Neural cell (in vitro differentiated cells): Measurements from ENCODE around the gene FAM124A. TPM values are rescaled to one million over a fixed set of nuclear protein-coding genes. Genes with fewer than 3 reads are reported as not detected.

Source experiments
- H2AFZ ChIP-seq: fragments of 200-600, 300-800 bp; sonication (generic), shearing (Covaris generic); 2 replicates; pipeline ENCODE4 v1.6.0; 2014; ENCODE audit warnings: low read depth, mild to moderate bottlenecking, antibody characterized with exemption, low read length, moderate library complexity
- H3F3A ChIP-seq: fragments of 200-600 bp; shearing (Covaris generic); 2 replicates; pipeline ENCODE4 v1.6.1; 2016; ENCODE audit warnings: mild to moderate bottlenecking, moderate library complexity, mixed read lengths, antibody characterized with exemption, low read length; ENCODE audit not compliant: insufficient read depth, poor library complexity, severe bottlenecking
- H3K27ac ChIP-seq: fragments of 200-600, 300-800 bp; sonication (generic), shearing (Covaris generic); 2 replicates; pipeline ENCODE4 v1.5.1; 2014; ENCODE audit warnings: mild to moderate bottlenecking, low read length, moderate library complexity
- H3K27me3 ChIP-seq: fragments of 300-800, 200-600 bp; sonication (generic), shearing (Covaris generic); 2 replicates; pipeline ENCODE4 v1.6.0; 2014; ENCODE audit warnings: mild to moderate bottlenecking, low read depth, low read length, moderate library complexity; ENCODE audit not compliant: insufficient read depth
- H3K36me3 ChIP-seq: fragments of 300-800, 200-600 bp; sonication (generic), shearing (Covaris generic); 2 replicates; pipeline ENCODE4 v1.5.1; 2014; ENCODE audit warnings: mild to moderate bottlenecking, antibody characterized with exemption, low read length, moderate library complexity; ENCODE audit not compliant: insufficient read depth
- H3K4me2 ChIP-seq: fragments of 300-800, 200-600 bp; sonication (generic), shearing (Covaris generic); 2 replicates; pipeline ENCODE4 v1.6.0; 2014; ENCODE audit warnings: mild to moderate bottlenecking, low read length
- H3K4me3 ChIP-seq: fragments of 300-800, 200-600 bp; sonication (generic), shearing (Covaris generic); 2 replicates; pipeline ENCODE4 v1.5.1; 2014; ENCODE audit warnings: mild to moderate bottlenecking, low read length, moderate library complexity
- H3K79me2 ChIP-seq: fragments of 200-600 bp; shearing (Covaris generic); replicated peaks from 2 replicates; pipeline ENCODE4 v1.6.0; 2014; ENCODE audit warnings: mild to moderate bottlenecking, low read length, moderate library complexity; ENCODE audit not compliant: insufficient read depth
- H3K9ac ChIP-seq: fragments of 300-800, 200-600 bp; sonication (generic), shearing (Covaris generic); 2 replicates; pipeline ENCODE4 v1.6.1; 2016; ENCODE audit warnings: mild to moderate bottlenecking, low read length, mixed read lengths
- H3K9me2 ChIP-seq: fragments of 200-600 bp; shearing (Covaris generic); 2 replicates; pipeline ENCODE4 v1.6.1; 2016; ENCODE audit warnings: mild to moderate bottlenecking, low read length, mixed read lengths; ENCODE audit not compliant: insufficient read depth
- H3K9me3 ChIP-seq: fragments of 200-600, 300-800 bp; sonication (generic), shearing (Covaris generic); 2 replicates; pipeline ENCODE4 v1.6.1; 2016; ENCODE audit warnings: mild to moderate bottlenecking, mixed run types, low read length, moderate library complexity, mixed read lengths
- H4K20me1 ChIP-seq: fragments of 200-600 bp; shearing (Covaris generic); 2 replicates; pipeline ENCODE4 v1.6.1; 2016; ENCODE audit warnings: mild to moderate bottlenecking, mixed run types; ENCODE audit not compliant: insufficient read depth
- CTCF ChIP-seq: fragments of 450-650 bp; IDR thresholded peaks from 2 replicates; pipeline ENCODE4 v1.5.1; 2014; ENCODE audit warnings: antibody characterized with exemption, mild to moderate bottlenecking, moderate library complexity; ENCODE audit not compliant: poor library complexity, severe bottlenecking
- EP300 ChIP-seq: fragments of 450-650 bp; conservative IDR thresholded peaks from 2 replicates; pipeline ENCODE4 v1.6.1; 2014; ENCODE audit warnings: antibody characterized with exemption, mild to moderate bottlenecking, moderate library complexity; ENCODE audit not compliant: poor library complexity, severe bottlenecking
- EZH2 ChIP-seq: fragments of 200-600, 300-800 bp; shearing (Covaris generic), sonication (generic); IDR thresholded peaks from 2 replicates; pipeline ENCODE4 v1.6.1; 2014; ENCODE audit warnings: antibody characterized with exemption, low read length, borderline replicate concordance, mild to moderate bottlenecking; ENCODE audit not compliant: insufficient read depth, poor library complexity, severe bottlenecking
- MXI1 ChIP-seq: fragments of 450-650 bp; conservative IDR thresholded peaks from 2 replicates; pipeline ENCODE4 v1.6.1; 2014; ENCODE audit warnings: antibody characterized with exemption, mild to moderate bottlenecking; ENCODE audit not compliant: poor library complexity, severe bottlenecking
- POLR2AphosphoS5 ChIP-seq: IDR thresholded peaks from 2 replicates; pipeline ENCODE4 v1.6.1; 2012
- REST ChIP-seq: IDR thresholded peaks from 2 replicates; pipeline ENCODE4 v1.6.1; 2012; ENCODE audit warnings: borderline replicate concordance
- SMC3 ChIP-seq: fragments of 450-650 bp; conservative IDR thresholded peaks from 2 replicates; pipeline ENCODE4 v1.6.1; 2014; ENCODE audit warnings: antibody characterized with exemption, mild to moderate bottlenecking, moderate library complexity; ENCODE audit not compliant: poor library complexity
- polyA plus RNA-seq: library from polyadenylated mRNA; depleted of rRNA; stranded (reverse); fragments of >200 nt; gene quantifications from 2 replicates; pipeline ENCODE4 v1.2.3, GENCODE V29; 2014

FAM124A gene
- polyA plus RNA-seq, 1 donor from 2014 or later, result 3.0 TPM

- no peak overlapping the region for H3K4me3 ChIP-seq
- no peak overlapping the region for H3K4me2 ChIP-seq
- no peaks in the 10 kb centered on the region for H3F3A ChIP-seq
- H4K20me1 ChIP-seq, result no peaks in the 10 kb centered on the region
- H3K27ac ChIP-seq, result no peak overlapping the region
- H3K27me3 ChIP-seq, result no peaks in the 10 kb centered on the region
- no peak for TF ChIP-seq POLR2AphosphoS5
- no peak for TF ChIP-seq EP300
- no peak for TF ChIP-seq EZH2
- TF ChIP-seq CTCF, result no peak
- no peak for TF ChIP-seq SMC3
- H3K9ac ChIP-seq, result no peak overlapping the region
- H3K9me2 ChIP-seq, result no peaks in the 10 kb centered on the region
- no peaks in the 10 kb centered on the region for H3K79me2 ChIP-seq
- no peak overlapping the region for H2AFZ ChIP-seq
- no peaks in the 10 kb centered on the region for H3K36me3 ChIP-seq
- no peaks in the 10 kb centered on the region for H3K9me3 ChIP-seq
These were observed 23.4 kb downstream of the FAM124A start for GRCh38 chr13:51245583-51245982.

GRCh38 chr13:51246025-51246417, 23.8 kb downstream of the FAM124A start:
- Histone ChIP-seq H3K9me3 (no peaks in the 10 kb centered on the region), H3F3A (no peaks in the 10 kb centered on the region), H3K9me2 (no peaks in the 10 kb centered on the region), H4K20me1 (no peaks in the 10 kb centered on the region), H3K9ac (no peak overlapping the region), H3K4me3 (no peak overlapping the region), H2AFZ (no peak overlapping the region), H3K4me2 (no peak overlapping the region), H3K27ac (no peak overlapping the region), H3K79me2 (no peaks in the 10 kb centered on the region), H3K27me3 (no peaks in the 10 kb centered on the region), H3K36me3 (no peaks in the 10 kb centered on the region)
- TF ChIP-seq CTCF, result no peak
- no peak for TF ChIP-seq REST
- TF ChIP-seq POLR2AphosphoS5, result no peak
- TF ChIP-seq EZH2, result no peak
- no peak for TF ChIP-seq MXI1
